Cardiac fibroblast (primary cell): Measurements from ENCODE around the gene ZNF37A.
A peak's percentile ranks its signal among the peaks of the same experiment; 100 is the strongest.
"Not testable (repeated sequence)": the region's sequence is repeated elsewhere in the genome, so short reads cannot be mapped to it uniquely, and the experiment has no call there.

ENCODE experiments used
- DNase-seq, 2 donors: peaks; one replicate each; pipeline versions ENCODE4 v3.0.0 to v3.0.0-alpha.2; 2010; ENCODE audit warnings: low read depth in 2 of 2
- H3K4me3 ChIP-seq, 2 donors: replicated peaks in 1 of 2; 1 replicate in 1 of 2; 2 replicates in 1 of 2; pipeline ENCODE4 v1.5.1; 2011; ENCODE audit warnings: low read depth in 2 of 2, low read length in 2 of 2, mild to moderate bottlenecking in 2 of 2, moderate library complexity in 1 of 2
- CTCF ChIP-seq: IDR thresholded peaks from one replicate; pipeline ENCODE4 v1.5.1; 2011; ENCODE audit warnings: low read depth, mild to moderate bottlenecking, low read length, inconsistent platforms

The ZNF37A gene

GRCh38 chr10:38070501-38070900 is 23.6 kb upstream of the ZNF37A start:
- TF ChIP-seq CTCF: no peak
- no peak for DNase-seq
- H3K4me3 ChIP-seq: no peak overlapping the region

- no peak for DNase-seq
- no peak overlapping the region for H3K4me3 ChIP-seq
- TF ChIP-seq CTCF: no peak
These were observed 21.6 kb upstream of the ZNF37A start for GRCh38 chr10:38072552-38072951.

GRCh38 chr10:38076687-38077086 is 17.4 kb upstream of the ZNF37A start:
- DNase-seq: no peak
- no peak overlapping the region for H3K4me3 ChIP-seq
- no peak for TF ChIP-seq CTCF

- not testable (repeated sequence) for DNase-seq, H3K4me3 ChIP-seq
These were observed 819 bp upstream of the ZNF37A start for GRCh38 chr10:38093318-38093717.

GRCh38 chr10:38093816-38094157 is 350 bp upstream of the ZNF37A start:
- DNase-seq: peak in 1 of 2 donors; percentile 4
- peak overlapping the region; percentile 62 to 87 for H3K4me3 ChIP-seq
- TF ChIP-seq CTCF: no peak

- no peak for TF ChIP-seq CTCF
- H3K4me3 ChIP-seq: peak overlapping the region; percentile 62 to 87
- peak in 1 of 2 donors; percentile 7 for DNase-seq
These were observed 914 bp downstream of the ZNF37A start for GRCh38 chr10:38094927-38095574.

GRCh38 chr10:38102880-38103279 is 8.7 kb downstream of the ZNF37A start:
- no peak overlapping the region for H3K4me3 ChIP-seq
- TF ChIP-seq CTCF: no peak
- no peak for DNase-seq
